Smooth muscle cell (in vitro differentiated cells): Measurements from ENCODE around the gene DTNA. TPM values are rescaled to one million over a fixed set of nuclear protein-coding genes. Genes with fewer than 3 reads are reported as not detected.

Source experiments
- DNase-seq: peaks from one replicate; lab custom pipeline; 2025; ENCODE audit not compliant: unreplicated experiment; lab: John Stamatoyannopoulos, UW
- H2AFZ ChIP-seq: fragments of 200-600 bp; sonication (generic); 2 replicates; pipeline ENCODE4 v1.6.0; 2016; ENCODE audit warnings: antibody characterized with exemption, low read depth, mild to moderate bottlenecking
- H3F3A ChIP-seq: fragments of 200-600 bp; sonication (generic); 2 replicates; pipeline ENCODE4 v1.6.0; 2017; ENCODE audit warnings: antibody characterized with exemption, low read depth
- H3K27ac ChIP-seq: fragments of 200-600 bp; sonication (generic); 2 replicates; pipeline ENCODE4 v1.5.1; 2016; ENCODE audit warnings: low read depth, mild to moderate bottlenecking
- H3K27me3 ChIP-seq: fragments of 200-600 bp; sonication (generic); 2 replicates; pipeline ENCODE4 v1.6.1; 2016; ENCODE audit warnings: low read depth, mild to moderate bottlenecking
- H3K36me3 ChIP-seq: fragments of 200-600 bp; sonication (generic); 2 replicates; pipeline ENCODE4 v1.5.1; 2016; ENCODE audit warnings: low read depth
- H3K4me1 ChIP-seq: fragments of 200-600 bp; sonication (generic); 2 replicates; pipeline ENCODE4 v1.5.1; 2016; ENCODE audit warnings: low read depth
- H3K4me2 ChIP-seq: fragments of 200-600 bp; sonication (generic); 2 replicates; pipeline ENCODE4 v1.6.0; 2016; ENCODE audit warnings: mild to moderate bottlenecking
- H3K4me3 ChIP-seq: fragments of 200-600 bp; sonication (generic); 2 replicates; pipeline ENCODE4 v1.5.1; 2016; ENCODE audit warnings: mild to moderate bottlenecking
- H3K79me2 ChIP-seq: fragments of 200-600 bp; sonication (generic); 2 replicates; pipeline ENCODE4 v1.6.0; 2016; ENCODE audit warnings: low read depth, mild to moderate bottlenecking
- H3K9ac ChIP-seq: fragments of 200-600 bp; sonication (generic); 2 replicates; pipeline ENCODE4 v1.6.0; 2016; ENCODE audit warnings: low read depth
- H3K9me3 ChIP-seq: fragments of 200-600 bp; sonication (generic); replicated peaks from 2 replicates; pipeline ENCODE4 v1.5.1; 2016; ENCODE audit warnings: low read depth
- H4K20me1 ChIP-seq: fragments of 200-600 bp; sonication (generic); 2 replicates; pipeline ENCODE4 v1.6.0; 2016; ENCODE audit warnings: low read depth
- WGBS: methylation state at CpG from one replicate; pipeline ENCODE4 v1.1.7; 2016; ENCODE audit warnings: low lambda C conversion rate; 5-methylcytosine and 5-hydroxymethylcytosine counted together
- polyA plus RNA-seq: library from polyadenylated mRNA; unstranded; fragments of >200 nt; fragmentation: Nextera tagmentation; extraction: Ambion mirVana; gene quantifications from 2 replicates; pipeline ENCODE4 v1.2.1, GENCODE V29; 2016
- total RNA-seq: library from RNA; depleted of rRNA; stranded (reverse); fragments of >200 nt; gene quantifications from 2 replicates; pipeline ENCODE4 v1.2.3, GENCODE V29; 2014
- TF ChIP-seq, protein P1 (sequence below): fragments of 200-600 bp; sonication (generic); IDR thresholded peaks from 2 replicates; pipeline ENCODE4 v1.5.1; 2017; ENCODE audit warnings: borderline replicate concordance, mild to moderate bottlenecking, antibody characterized with exemption; ENCODE audit not compliant: insufficient read depth, poor library complexity, severe bottlenecking

The DTNA gene
- total and polyA plus RNA-seq, 2 experiments from 2014 or later = 3.0 to 3.1 TPM

DNA sequence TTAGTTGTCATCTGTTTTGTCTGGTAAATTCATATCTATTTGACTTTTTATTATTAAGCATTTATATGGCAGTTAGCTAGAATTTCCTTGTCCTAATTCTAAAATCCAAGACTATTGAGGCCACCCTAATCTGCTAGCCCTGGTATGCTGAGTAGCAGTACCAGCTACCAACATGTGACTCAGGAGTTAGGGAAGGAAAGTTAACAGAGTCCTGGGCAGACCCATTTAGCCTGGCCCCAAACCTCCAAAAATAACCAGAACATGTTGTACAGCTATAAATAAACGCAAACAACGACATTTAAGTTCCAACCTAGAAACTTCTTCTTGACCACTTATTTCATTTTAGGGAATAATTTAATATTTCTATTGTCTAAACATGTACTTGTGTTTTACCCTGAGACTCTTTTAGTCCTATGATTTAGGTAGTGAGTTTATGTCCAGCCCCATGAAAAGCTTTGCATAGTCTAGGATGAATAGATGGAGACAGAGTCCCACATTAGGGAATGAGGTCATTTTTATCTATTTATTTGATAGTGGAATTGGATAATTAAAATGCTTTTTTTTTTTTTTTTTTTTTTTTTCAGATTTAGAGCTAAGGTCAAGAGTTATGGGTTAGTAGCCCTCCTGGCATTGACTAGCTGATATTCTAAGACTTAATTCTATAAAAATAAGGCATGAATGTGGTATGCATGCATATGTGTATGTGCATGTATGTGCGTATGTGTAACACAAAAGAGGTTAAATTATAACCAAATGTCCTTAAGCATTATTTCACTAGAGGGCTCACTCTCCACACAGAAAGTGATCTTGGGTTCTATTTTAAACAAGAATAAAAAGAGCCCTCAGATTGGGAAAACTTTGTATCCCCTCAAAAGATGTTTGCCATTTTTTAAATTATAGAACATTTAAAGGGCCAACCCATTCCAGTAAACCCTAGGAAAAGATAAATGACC lies 171.1 kb downstream of the DTNA start:
- 78% methylated on average over 3 of the region's 3 CpGs for WGBS
- Histone ChIP-seq H2AFZ (no peak overlapping the region), H3K9me3 (no peaks in the 10 kb centered on the region)

DNA sequence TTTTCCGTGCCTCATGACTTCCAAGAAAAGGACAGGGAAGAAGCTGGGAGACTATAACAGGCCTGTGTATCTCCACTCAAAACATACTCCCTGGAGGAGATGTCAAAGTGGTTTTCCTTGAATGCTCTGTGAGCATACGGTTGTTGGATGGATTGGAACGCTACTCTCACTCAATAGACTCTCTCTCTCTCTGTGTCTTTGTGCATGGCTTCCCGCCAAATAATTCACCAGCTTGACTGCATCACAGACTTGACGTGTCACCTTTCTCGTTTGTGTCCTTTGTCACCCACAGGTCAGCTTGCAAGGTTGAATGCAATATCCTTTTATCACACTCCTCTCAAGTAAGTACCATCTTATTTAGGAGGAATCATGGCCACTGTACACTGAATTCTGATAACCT lies 174.3 kb downstream of the DTNA start:
- Histone ChIP-seq H3K79me2 (no peaks in the 10 kb centered on the region), H2AFZ (no peak overlapping the region), H3F3A (no peaks in the 10 kb centered on the region), H4K20me1 (no peaks in the 10 kb centered on the region), H3K27ac (no peak overlapping the region), H3K9ac (no peak overlapping the region), H3K4me3 (no peak overlapping the region), H3K36me3 (no peaks in the 10 kb centered on the region), H3K27me3 (no peaks in the 10 kb centered on the region), H3K4me2 (no peak overlapping the region), H3K4me1 (no peaks in the 10 kb centered on the region), H3K9me3 (no peaks in the 10 kb centered on the region)
- WGBS = 92% methylated on average over 6 of the region's 6 CpGs
- no peak for DNase-seq
- TF ChIP-seq, protein P1, sequence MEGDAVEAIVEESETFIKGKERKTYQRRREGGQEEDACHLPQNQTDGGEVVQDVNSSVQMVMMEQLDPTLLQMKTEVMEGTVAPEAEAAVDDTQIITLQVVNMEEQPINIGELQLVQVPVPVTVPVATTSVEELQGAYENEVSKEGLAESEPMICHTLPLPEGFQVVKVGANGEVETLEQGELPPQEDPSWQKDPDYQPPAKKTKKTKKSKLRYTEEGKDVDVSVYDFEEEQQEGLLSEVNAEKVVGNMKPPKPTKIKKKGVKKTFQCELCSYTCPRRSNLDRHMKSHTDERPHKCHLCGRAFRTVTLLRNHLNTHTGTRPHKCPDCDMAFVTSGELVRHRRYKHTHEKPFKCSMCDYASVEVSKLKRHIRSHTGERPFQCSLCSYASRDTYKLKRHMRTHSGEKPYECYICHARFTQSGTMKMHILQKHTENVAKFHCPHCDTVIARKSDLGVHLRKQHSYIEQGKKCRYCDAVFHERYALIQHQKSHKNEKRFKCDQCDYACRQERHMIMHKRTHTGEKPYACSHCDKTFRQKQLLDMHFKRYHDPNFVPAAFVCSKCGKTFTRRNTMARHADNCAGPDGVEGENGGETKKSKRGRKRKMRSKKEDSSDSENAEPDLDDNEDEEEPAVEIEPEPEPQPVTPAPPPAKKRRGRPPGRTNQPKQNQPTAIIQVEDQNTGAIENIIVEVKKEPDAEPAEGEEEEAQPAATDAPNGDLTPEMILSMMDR = no peak

More for the DNA sequence above, 171.1 kb downstream of the DTNA start:
- no peaks in the 10 kb centered on the region for H3K27me3 ChIP-seq
- TF ChIP-seq, protein P1 = peak; percentile 30
- H3F3A ChIP-seq = no peaks in the 10 kb centered on the region
- H3K36me3 ChIP-seq = no peaks in the 10 kb centered on the region
- DNase-seq = no peak
- H3K79me2 ChIP-seq = no peaks in the 10 kb centered on the region
- H3K4me1 ChIP-seq = no peaks in the 10 kb centered on the region
- H3K9ac ChIP-seq = no peak overlapping the region
- H3K4me3 ChIP-seq = no peak overlapping the region
- H4K20me1 ChIP-seq = no peaks in the 10 kb centered on the region
- no peak overlapping the region for H3K4me2 ChIP-seq
- H3K27ac ChIP-seq = no peak overlapping the region

DNA sequence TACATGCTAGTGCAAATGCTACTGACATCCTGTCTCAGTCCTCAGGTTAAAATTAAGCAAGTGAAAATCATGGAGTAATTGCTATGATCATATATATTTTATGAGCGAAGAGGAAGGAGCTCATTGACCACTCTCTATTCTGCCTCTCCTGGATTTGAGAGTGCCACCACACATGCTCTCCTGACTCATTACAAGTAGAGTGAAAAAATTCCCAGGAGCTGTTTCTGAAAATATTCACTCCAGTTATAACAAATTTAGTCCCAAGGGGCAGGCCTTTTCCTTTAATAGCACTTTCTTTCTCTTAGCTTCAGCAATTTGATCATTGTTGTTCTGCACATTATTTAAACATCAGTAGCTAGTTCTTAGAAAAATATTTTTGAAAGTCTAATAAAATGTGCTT lies 176.1 kb downstream of the DTNA start:
- no peak overlapping the region for H3K27ac ChIP-seq
- no peak overlapping the region for H3K9ac ChIP-seq
- H3F3A ChIP-seq = no peaks in the 10 kb centered on the region
- H3K27me3 ChIP-seq = no peaks in the 10 kb centered on the region
- H3K4me2 ChIP-seq = no peak overlapping the region
- no peaks in the 10 kb centered on the region for H3K79me2 ChIP-seq
- H3K9me3 ChIP-seq = no peaks in the 10 kb centered on the region
- no peaks in the 10 kb centered on the region for H3K4me1 ChIP-seq
- TF ChIP-seq, protein P1 = no peak
- no peak overlapping the region for H3K4me3 ChIP-seq
- H3K36me3 ChIP-seq = no peaks in the 10 kb centered on the region
- no peak overlapping the region for H2AFZ ChIP-seq
- no peak for DNase-seq
- no peaks in the 10 kb centered on the region for H4K20me1 ChIP-seq
- 100% methylated on average over 1 of the region's 1 CpG for WGBS
